Upper lobe of left lung (tissue), 4 donors: ENCODE data around the gene CEP128.

Experiments used
- CTCF ChIP-seq, 6 experiments: fragments of 450-650 bp in 4 of 6; fragments of 200-600 bp in 2 of 6; sonication (generic) in 2 of 6; IDR thresholded peaks; one replicate each; pipeline ENCODE4 v1.5.1; 2016 to 2019; ENCODE audit warnings: antibody characterized with exemption in 6 of 6
- EP300 ChIP-seq, 4 donors: sonication (generic); formaldehyde crosslinking; IDR thresholded peaks; one replicate each; pipeline ENCODE4 v1.5.1; 2017; ENCODE audit warnings: antibody characterized with exemption in 4 of 4, control low read depth in 2 of 4
- POLR2A ChIP-seq, 4 donors: fragments of 450-650 bp; IDR thresholded peaks; one replicate each; pipeline ENCODE4 v1.5.1; 2016 to 2017; ENCODE audit warnings: antibody characterized with exemption in 4 of 4, mild to moderate bottlenecking in 2 of 4
- POLR2AphosphoS5 ChIP-seq, 2 donors: sonication (generic); formaldehyde crosslinking; IDR thresholded peaks; one replicate each; pipeline ENCODE4 v1.5.1; 2017; ENCODE audit warnings: antibody characterized with exemption in 2 of 2

GRCh38 chr14:80664576-80664975 is 277.0 kb downstream of the CEP128 start:
- TF ChIP-seq POLR2A (IDR thresholded peaks at IDR 0.05) (no peak), CTCF (IDR thresholded peaks at IDR 0.05) (no peak), EP300 (IDR thresholded peaks at IDR 0.05) (no peak), POLR2AphosphoS5 (IDR thresholded peaks at IDR 0.05) (no peak)
